Measurements from ENCODE around the gene PLEKHG7. TPM values are rescaled to one million over a fixed set of nuclear protein-coding genes. Genes with fewer than 3 reads are reported as not detected.

The PLEKHG7 gene
- total and polyA plus RNA-seq, 2 of the 8 experiments (the other 6 are each of a cell fraction or from before 2014, with no cell fraction given): not detected

- POLR2A ChIA-PET (ENCODE audit: partially characterized antibody): interaction anchor here (0.6 kb wide), 1 partner anchor 447 kb away, joined by 3 read pairs; no protein-coding TSS in a partner anchor
- no peak for DNase-seq (ENCODE audit: low read depth in 1 of 2, low spot score in 2 of 2)
- H3K4me3 ChIP-seq (ENCODE audit: extremely low read depth in 1 of 4, insufficient read depth in 2 of 4, low read depth in 3 of 4, low read length in 4 of 4): no peak overlapping the region
- H3K79me1 ChIP-seq (ENCODE audit: low read depth, low read length): no peaks in the 10 kb centered on the region
- H4K8ac ChIP-seq (ENCODE audit: extremely low read depth, insufficient read depth, low read length): no peak overlapping the region
- no peak overlapping the region for H3K23ac ChIP-seq (ENCODE audit: insufficient read length)
- H3K4ac ChIP-seq (replicated peaks; ENCODE audit: insufficient read length, low read depth, low read length): no peak overlapping the region
- no peak overlapping the region for H2AFZ ChIP-seq (ENCODE audit: low read length)
- H3K56ac ChIP-seq (replicated peaks; ENCODE audit: insufficient read length, low read depth, low read length): no peak overlapping the region
- H3K9me3 ChIP-seq (ENCODE audit: insufficient read depth in 2 of 2, low read depth in 1 of 2, low read length in 1 of 2): no peaks in the 10 kb centered on the region
- no peak overlapping the region for H3K14ac ChIP-seq (ENCODE audit: insufficient read length)
- H3K27ac ChIP-seq (ENCODE audit: low read depth, low read length): no peak overlapping the region
- no peak overlapping the region for H2BK15ac ChIP-seq (ENCODE audit: low read length)
- no peak overlapping the region for H2AK5ac ChIP-seq (ENCODE audit: low read depth, low read length)
- H3K9ac ChIP-seq (replicated peaks in 1 of 4; ENCODE audit: extremely low read depth in 1 of 4, low read depth in 3 of 4, low read length in 3 of 4): no peak overlapping the region
- CTCF ChIA-PET (ENCODE audit: partially characterized antibody): no interaction called here
- TF ChIP-seq CEBPB (IDR thresholded peaks at IDR 0.05; ENCODE audit: low read depth, low read length) (no peak), ATF3 (IDR thresholded peaks at IDR 0.05; ENCODE audit: insufficient read depth, low read depth, low read length) (no peak), SIN3A (conservative IDR thresholded peaks at IDR 0.05 in 1 of 2, IDR thresholded peaks at IDR 0.05 in 1 of 2; ENCODE audit: low read depth in 1 of 2, low read length in 2 of 2) (no peak), SP4 (IDR thresholded peaks at IDR 0.05; ENCODE audit: low read length) (no peak), TCF12 (IDR thresholded peaks at IDR 0.05; ENCODE audit: low read depth, low read length) (no peak), TBP (IDR thresholded peaks at IDR 0.05; ENCODE audit: low read depth, low read length) (no peak), CBX8 (IDR thresholded peaks at IDR 0.05; ENCODE audit: borderline replicate concordance, low read depth, low read length) (no peak), POU5F1 (IDR thresholded peaks at IDR 0.05; ENCODE audit: low read depth, low read length) (no peak), SP2 (IDR thresholded peaks at IDR 0.05; ENCODE audit: low read length) (no peak), JUN (IDR thresholded peaks at IDR 0.05; ENCODE audit: low read depth, low read length) (no peak), EGR1 (IDR thresholded peaks at IDR 0.05; ENCODE audit: borderline replicate concordance, low read depth, low read length) (no peak), MAFK (IDR thresholded peaks at IDR 0.05; ENCODE audit: low read depth, low read length) (no peak)
- H3K79me2 ChIP-seq (ENCODE audit: control insufficient read depth in 1 of 2, insufficient read depth in 2 of 2, low read length in 2 of 2): no peaks in the 10 kb centered on the region
- H3K27me3 ChIP-seq (replicated peaks in 1 of 4; ENCODE audit: control insufficient read depth in 3 of 4, extremely low read depth in 1 of 4, insufficient read depth in 3 of 4, low read length in 3 of 4): no peaks in the 10 kb centered on the region
- H2BK120ac ChIP-seq (replicated peaks; ENCODE audit: low read depth, low read length): no peak overlapping the region
- H2BK5ac ChIP-seq (ENCODE audit: low read depth, low read length): no peak overlapping the region
- no peak overlapping the region for H3K18ac ChIP-seq (ENCODE audit: extremely low read depth, low read length)
- H3K4me2 ChIP-seq (ENCODE audit: insufficient read depth in 1 of 2, low read depth in 2 of 2, low read length in 2 of 2): no peak overlapping the region
- no peak for FAIRE-seq
- WGBS, 2 experiments (ENCODE audit: extremely low coverage in 1 of 2, insufficient coverage in 1 of 2, insufficient read length in 1 of 2, insufficient replicate concordance in 2 of 2, low coverage in 1 of 2, low lambda C conversion rate in 2 of 2, missing lambda C conversion rate in 1 of 2): 93% methylated on average over 5 of the region's 5 CpGs; no CpG with 5 or more reads in 1 of the 2 experiments
- no peak overlapping the region for H4K5ac ChIP-seq (ENCODE audit: insufficient read length, low read depth, low read length)
- H4K20me1 ChIP-seq (replicated peaks in 1 of 2; ENCODE audit: control insufficient read depth in 1 of 2, insufficient read depth in 2 of 2, low read length in 2 of 2): no peaks in the 10 kb centered on the region
- H2BK20ac ChIP-seq (ENCODE audit: low read length): no peak overlapping the region
- no peaks in the 10 kb centered on the region for H3K36me3 ChIP-seq (ENCODE audit: control insufficient read depth in 2 of 4, insufficient read depth in 4 of 4, low read length in 3 of 4)
- no peak overlapping the region for H4K91ac ChIP-seq (replicated peaks; ENCODE audit: insufficient read length, low read length)
- H2BK12ac ChIP-seq (ENCODE audit: low read depth, low read length): no peak overlapping the region
- H3K4me1 ChIP-seq (replicated peaks in 1 of 4; ENCODE audit: control insufficient read depth in 3 of 4, insufficient read depth in 4 of 4, low read length in 3 of 4): no peaks in the 10 kb centered on the region
- H3K23me2 ChIP-seq (ENCODE audit: low read depth, low read length): no peaks in the 10 kb centered on the region
Observed at GRCh38 chr12:92675092-92675865, 27.5 kb upstream of the PLEKHG7 start.

Data from H1 (cell line).